IMR-90 (cell line): Measurements from ENCODE around the gene SPI1. TPM values are rescaled to one million over a fixed set of nuclear protein-coding genes. Genes with fewer than 3 reads are reported as not detected.

ENCODE experiments used
- ATAC-seq: fragments of 200-7000 bp; cut with Tn5 transposase; 2 replicates; pipeline ENCODE4 v1.9.1; 2020; ENCODE audit warnings: low read depth, mild to moderate bottlenecking, moderate library complexity
- BruUV-seq: library from RNA; stranded (reverse); fragments of 400-500 nt; replicated peaks from 2 replicates; lab custom pipeline; 2021; lab: Mats Ljungman, UMichigan
- CTCF ChIA-PET: fragments of 300-600 bp; formaldehyde crosslinking; extraction: SDS; loops from one replicate; lab custom pipeline; 2021; ENCODE audit warnings: antibody characterized with exemption; lab: Yijun Ruan, JAX
- POLR2A ChIA-PET: fragments of 300-600 bp; sonication (Branson Sonifier 250); formaldehyde crosslinking; loops from one replicate; lab custom pipeline; 2022; ENCODE audit warnings: antibody characterized with exemption; ENCODE audit not compliant: unreplicated experiment; lab: Charles Lee
- DNase-seq: peaks from one replicate; pipeline ENCODE4 v3.0.0; 2013
- H2AFZ ChIP-seq: replicated peaks from 2 replicates; pipeline ENCODE3; 2013; ENCODE audit warnings: low read length, mild to moderate bottlenecking; ENCODE audit not compliant: poor library complexity
- H2AK5ac ChIP-seq: 2 replicates; pipeline ENCODE4 v1.6.1; 2013; ENCODE audit warnings: low read depth, low read length, inconsistent platforms
- H2AK9ac ChIP-seq: replicated peaks from 2 replicates; pipeline ENCODE3; 2013; ENCODE audit warnings: mild to moderate bottlenecking, low read depth, low read length, moderate library complexity; ENCODE audit not compliant: poor library complexity
- H2BK120ac ChIP-seq: 2 replicates; pipeline ENCODE4 v1.6.1; 2013; ENCODE audit warnings: low read depth, low read length, inconsistent platforms
- H2BK15ac ChIP-seq: 3 replicates; pipeline ENCODE4 v1.6.1; 2013; ENCODE audit warnings: low read depth, low read length, inconsistent platforms
- H2BK20ac ChIP-seq: 2 replicates; pipeline ENCODE4 v1.6.1; 2013; ENCODE audit warnings: low read depth, mild to moderate bottlenecking, inconsistent platforms, low read length, moderate library complexity
- H2BK5ac ChIP-seq: 2 replicates; pipeline ENCODE4 v1.6.1; 2013; ENCODE audit warnings: mild to moderate bottlenecking, low read depth, low read length, inconsistent platforms; ENCODE audit not compliant: poor library complexity, severe bottlenecking
- H3K14ac ChIP-seq: replicated peaks from 2 replicates; pipeline ENCODE4 v1.6.1; 2013; ENCODE audit warnings: low read depth, low read length, inconsistent platforms
- H3K18ac ChIP-seq: 2 replicates; pipeline ENCODE4 v1.6.1; 2013; ENCODE audit warnings: low read depth, low read length, control low read depth
- H3K23ac ChIP-seq: 2 replicates; pipeline ENCODE4 v1.6.1; 2013; ENCODE audit warnings: low read depth, low read length, inconsistent platforms
- H3K27ac ChIP-seq: 2 replicates; pipeline ENCODE4 v1.5.1; 2013; ENCODE audit warnings: mild to moderate bottlenecking, control low read depth, low read length; ENCODE audit not compliant: insufficient read depth
- H3K27me3 ChIP-seq: 2 replicates; pipeline ENCODE4 v1.6.1; 2013; ENCODE audit warnings: low read length; ENCODE audit not compliant: control insufficient read depth, insufficient read depth
- H3K36me3 ChIP-seq: 2 replicates; pipeline ENCODE4 v1.6.1; 2013; ENCODE audit warnings: low read length, mixed read lengths; ENCODE audit not compliant: control insufficient read depth, insufficient read depth
- H3K4ac ChIP-seq: 2 replicates; pipeline ENCODE4 v1.6.1; 2013; ENCODE audit warnings: low read depth, low read length, inconsistent platforms
- H3K4me1 ChIP-seq: 2 replicates; pipeline ENCODE4 v1.6.1; 2013; ENCODE audit warnings: low read length, mixed read lengths; ENCODE audit not compliant: control insufficient read depth, insufficient read depth
- H3K4me2 ChIP-seq: 2 replicates; pipeline ENCODE4 v1.6.1; 2013; ENCODE audit warnings: low read depth, mild to moderate bottlenecking, control low read depth, low read length, moderate library complexity
- H3K4me3 ChIP-seq: 2 replicates; pipeline ENCODE4 v1.5.1; 2013; ENCODE audit warnings: low read depth, mild to moderate bottlenecking, control low read depth, low read length, moderate library complexity; ENCODE audit not compliant: insufficient read depth
- H3K56ac ChIP-seq: 2 replicates; pipeline ENCODE4 v1.6.1; 2013; ENCODE audit warnings: low read length, inconsistent platforms; ENCODE audit not compliant: insufficient read depth; ENCODE audit errors: extremely low read depth
- H3K79me1 ChIP-seq, 2 experiments: 2 replicates each; pipeline ENCODE4 v1.6.1; 2013; ENCODE audit warnings: low read length in 2 of 2, inconsistent platforms in 1 of 2, low read depth in 1 of 2
- H3K9ac ChIP-seq: 2 replicates; pipeline ENCODE4 v1.6.1; 2013; ENCODE audit warnings: low read depth, low read length, control low read depth
- H3K9me1 ChIP-seq: 2 replicates; pipeline ENCODE4 v1.6.1; 2013; ENCODE audit warnings: low read length, inconsistent platforms; ENCODE audit not compliant: insufficient read depth
- H3K9me3 ChIP-seq: 2 replicates; pipeline ENCODE4 v1.6.1; 2013; ENCODE audit warnings: low read length; ENCODE audit not compliant: control insufficient read depth, insufficient read depth
- H4K20me1 ChIP-seq: 2 replicates; pipeline ENCODE4 v1.6.1; 2013; ENCODE audit warnings: low read length, inconsistent platforms; ENCODE audit not compliant: insufficient read depth
- H4K5ac ChIP-seq: 2 replicates; pipeline ENCODE4 v1.6.1; 2013; ENCODE audit warnings: mild to moderate bottlenecking, low read depth, low read length, control low read depth
- H4K8ac ChIP-seq, 2 experiments: 2 replicates each; pipeline ENCODE4 v1.6.1; 2013; ENCODE audit warnings: low read depth in 2 of 2, low read length in 2 of 2, control low read depth in 1 of 2, inconsistent platforms in 1 of 2
- H4K91ac ChIP-seq: 2 replicates; pipeline ENCODE4 v1.6.1; 2013; ENCODE audit warnings: low read depth, low read length, inconsistent platforms; ENCODE audit not compliant: insufficient read depth
- BHLHE40 ChIP-seq: fragments of 150-350 bp; IDR thresholded peaks from 2 replicates; pipeline ENCODE4 v1.6.1; 2016; ENCODE audit warnings: mild to moderate bottlenecking, low read depth, low read length
- CHD1 ChIP-seq: IDR thresholded peaks from 2 replicates; pipeline ENCODE4 v1.6.1; 2012; ENCODE audit warnings: low read depth, low read length, improper control_type of control experiment
- FOS ChIP-seq: fragments of 150-350 bp; IDR thresholded peaks from 2 replicates; pipeline ENCODE4 v1.6.1; 2016; ENCODE audit warnings: low read depth, low read length
- MAFK ChIP-seq: IDR thresholded peaks from 2 replicates; pipeline ENCODE4 v1.6.1; 2012; ENCODE audit warnings: low read depth, low read length, improper control_type of control experiment
- MAZ ChIP-seq: IDR thresholded peaks from 2 replicates; pipeline ENCODE4 v1.6.1; 2012; ENCODE audit warnings: low read depth, mild to moderate bottlenecking, low read length, improper control_type of control experiment, moderate library complexity, borderline replicate concordance
- MXI1 ChIP-seq: IDR thresholded peaks from 2 replicates; pipeline ENCODE4 v1.6.1; 2012; ENCODE audit warnings: low read depth, mild to moderate bottlenecking, low read length, moderate library complexity, borderline replicate concordance
- NFE2L2 ChIP-seq: fragments of 150-350 bp; IDR thresholded peaks from 2 replicates; pipeline ENCODE4 v1.6.1; 2016; ENCODE audit warnings: low read depth, mild to moderate bottlenecking, low read length
- RAD21 ChIP-seq: IDR thresholded peaks from 2 replicates; pipeline ENCODE4 v1.6.1; 2012; ENCODE audit warnings: low read length, improper control_type of control experiment
- SMC3 ChIP-seq: fragments of 150-350 bp; IDR thresholded peaks from 2 replicates; pipeline ENCODE4 v1.6.1; 2016; ENCODE audit warnings: low read depth, mild to moderate bottlenecking, antibody characterized with exemption, low read length, moderate library complexity
- WGBS, 2 experiments: methylation state at CpG; one replicate each; pipeline versions ENCODE4 v1.1.5 to v1.1.7; 2013; ENCODE audit warnings: missing lambda C conversion rate in 2 of 2; ENCODE audit not compliant: insufficient read length in 1 of 2; ENCODE audit errors: extremely low coverage in 2 of 2; 5-methylcytosine and 5-hydroxymethylcytosine counted together
- dilution Hi-C: fragments of 300-500 bp; cut with HindIII; formaldehyde crosslinking; loops from one replicate; pipeline ENCODE4 v1.14.3; 2018; ENCODE audit warnings: low sequenced_read_pairs; ENCODE audit not compliant: unreplicated experiment
- in situ Hi-C: fragments of 300-500 bp; cut with MboI; formaldehyde crosslinking; loops from 3 replicates; pipeline ENCODE4 v1.14.3; 2019; ENCODE audit warnings: low sequenced_read_pairs, inconsistent platforms, mixed read lengths
- intact Hi-C: fragments of 100-400 bp; cut with micrococcal nuclease; formaldehyde crosslinking; loops from 2 replicates; pipeline ENCODE4 v1.10.0; 2022
- polyA plus RNA-seq, 3 experiments: library from polyadenylated mRNA; depleted of rRNA; stranded (reverse); fragments of >200 nt; gene quantifications; 2 replicates each; pipeline ENCODE4 v1.2.3, GENCODE V29; 2012; ENCODE audit warnings: low replicate concordance in 1 of 3
- total RNA-seq: library from RNA; depleted of rRNA; stranded (reverse); fragments of >200 nt; gene quantifications from 2 replicates; pipeline ENCODE4 v1.2.3, GENCODE V29; 2012
- TF ChIP-seq, protein P1 (sequence below): conservative IDR thresholded peaks from 2 replicates; pipeline ENCODE4 v1.5.1; 2012; ENCODE audit warnings: mild to moderate bottlenecking, low read depth, low read length, improper control_type of control experiment
- TF ChIP-seq, protein P2 (sequence below): fragments of 150-350 bp; IDR thresholded peaks from 2 replicates; pipeline ENCODE4 v1.6.1; 2016; ENCODE audit warnings: low read depth, mild to moderate bottlenecking, low read length, moderate library complexity, borderline replicate concordance
- TF ChIP-seq, protein P3 (sequence below): fragments of 150-350 bp; IDR thresholded peaks from 2 replicates; pipeline ENCODE4 v1.6.1; 2017; ENCODE audit warnings: mild to moderate bottlenecking, antibody characterized with exemption, low read length, low read depth

Gene SPI1
- total and polyA plus RNA-seq, 2 of the 4 experiments (the other 2 are of a cell fraction) = not detected

DNA sequence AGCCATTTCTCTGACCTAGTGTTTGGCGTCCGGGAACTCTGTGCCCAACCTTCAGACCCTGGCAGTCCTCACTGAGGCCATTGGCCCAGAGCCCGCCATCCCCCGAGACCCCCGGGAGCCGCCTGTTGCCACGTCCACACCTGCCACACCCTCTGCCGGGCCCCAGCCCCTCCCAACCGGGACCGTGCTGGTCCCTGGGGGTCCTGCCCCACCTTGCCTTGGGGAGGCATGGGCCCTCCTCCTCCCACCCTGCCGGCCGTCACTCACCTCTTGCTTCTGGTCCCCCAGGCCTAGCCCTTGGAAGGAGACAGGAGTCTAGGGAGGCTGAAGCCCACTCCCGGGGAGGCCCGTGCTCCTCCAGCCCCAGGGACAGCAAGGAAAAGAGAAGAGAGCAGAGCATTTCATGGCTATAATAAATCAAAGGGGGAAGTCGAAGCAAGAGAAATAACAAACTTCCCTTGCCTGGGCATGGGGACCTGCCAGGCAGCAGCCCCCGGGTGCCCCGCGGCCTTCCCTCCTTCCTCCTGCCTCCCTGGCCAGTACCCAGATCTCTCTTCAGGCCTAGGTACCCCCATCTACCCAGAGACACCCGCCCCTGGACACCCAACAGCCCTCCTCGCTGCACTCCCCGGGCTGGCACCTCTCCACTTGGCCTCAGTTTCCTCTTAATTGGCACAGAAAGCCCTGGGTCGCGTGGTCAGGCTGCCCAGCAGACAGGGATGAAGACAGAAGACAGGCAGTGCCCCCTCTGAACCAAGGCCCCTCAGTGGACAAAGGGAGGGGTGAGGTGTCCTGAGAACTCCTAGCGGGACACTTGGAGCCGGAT is 17.1 kb upstream of the SPI1 start:
- Histone ChIP-seq H3K56ac (no peak overlapping the region), H3K4ac (no peak overlapping the region), H3K18ac (no peak overlapping the region), H3K27ac (no peak overlapping the region), H3K9me3 (no peaks in the 10 kb centered on the region), H3K9ac (no peak overlapping the region), H2BK15ac (no peak overlapping the region), H2AK9ac (peak overlapping the region; percentile 55), H4K20me1 (no peaks in the 10 kb centered on the region), H3K4me1 (peaks cover 15% of the 10 kb centered on the region), H2BK5ac (no peak overlapping the region), H2BK120ac (no peak overlapping the region), H4K8ac (no peak overlapping the region), H3K4me2 (no peak overlapping the region), H3K23ac (no peak overlapping the region), H3K14ac (no peak overlapping the region), H4K5ac (no peak overlapping the region), H3K4me3 (no peak overlapping the region), H3K36me3 (no peaks in the 10 kb centered on the region), H4K91ac (no peak overlapping the region), H3K27me3 (no peaks in the 10 kb centered on the region), H2AK5ac (no peak overlapping the region), H2BK20ac (no peak overlapping the region), H2AFZ (peak overlapping the region; percentile 58), H3K79me1 (no peaks in the 10 kb centered on the region), H3K9me1 (peaks cover 6% of the 10 kb centered on the region)
- dilution Hi-C loops (no loop called here), in situ Hi-C loops (no loop called here), intact Hi-C loops (no loop called here)
- TF ChIP-seq, protein P1, sequence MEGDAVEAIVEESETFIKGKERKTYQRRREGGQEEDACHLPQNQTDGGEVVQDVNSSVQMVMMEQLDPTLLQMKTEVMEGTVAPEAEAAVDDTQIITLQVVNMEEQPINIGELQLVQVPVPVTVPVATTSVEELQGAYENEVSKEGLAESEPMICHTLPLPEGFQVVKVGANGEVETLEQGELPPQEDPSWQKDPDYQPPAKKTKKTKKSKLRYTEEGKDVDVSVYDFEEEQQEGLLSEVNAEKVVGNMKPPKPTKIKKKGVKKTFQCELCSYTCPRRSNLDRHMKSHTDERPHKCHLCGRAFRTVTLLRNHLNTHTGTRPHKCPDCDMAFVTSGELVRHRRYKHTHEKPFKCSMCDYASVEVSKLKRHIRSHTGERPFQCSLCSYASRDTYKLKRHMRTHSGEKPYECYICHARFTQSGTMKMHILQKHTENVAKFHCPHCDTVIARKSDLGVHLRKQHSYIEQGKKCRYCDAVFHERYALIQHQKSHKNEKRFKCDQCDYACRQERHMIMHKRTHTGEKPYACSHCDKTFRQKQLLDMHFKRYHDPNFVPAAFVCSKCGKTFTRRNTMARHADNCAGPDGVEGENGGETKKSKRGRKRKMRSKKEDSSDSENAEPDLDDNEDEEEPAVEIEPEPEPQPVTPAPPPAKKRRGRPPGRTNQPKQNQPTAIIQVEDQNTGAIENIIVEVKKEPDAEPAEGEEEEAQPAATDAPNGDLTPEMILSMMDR = no peak
- TF ChIP-seq MAZ (no peak), MAFK (no peak), NFE2L2 (no peak), SMC3 (no peak), BHLHE40 (no peak), RAD21 (no peak), FOS (no peak), MXI1 (no peak), CHD1 (no peak)
- TF ChIP-seq, protein P2, sequence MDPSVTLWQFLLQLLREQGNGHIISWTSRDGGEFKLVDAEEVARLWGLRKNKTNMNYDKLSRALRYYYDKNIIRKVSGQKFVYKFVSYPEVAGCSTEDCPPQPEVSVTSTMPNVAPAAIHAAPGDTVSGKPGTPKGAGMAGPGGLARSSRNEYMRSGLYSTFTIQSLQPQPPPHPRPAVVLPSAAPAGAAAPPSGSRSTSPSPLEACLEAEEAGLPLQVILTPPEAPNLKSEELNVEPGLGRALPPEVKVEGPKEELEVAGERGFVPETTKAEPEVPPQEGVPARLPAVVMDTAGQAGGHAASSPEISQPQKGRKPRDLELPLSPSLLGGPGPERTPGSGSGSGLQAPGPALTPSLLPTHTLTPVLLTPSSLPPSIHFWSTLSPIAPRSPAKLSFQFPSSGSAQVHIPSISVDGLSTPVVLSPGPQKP = no peak
- TF ChIP-seq, protein P3, sequence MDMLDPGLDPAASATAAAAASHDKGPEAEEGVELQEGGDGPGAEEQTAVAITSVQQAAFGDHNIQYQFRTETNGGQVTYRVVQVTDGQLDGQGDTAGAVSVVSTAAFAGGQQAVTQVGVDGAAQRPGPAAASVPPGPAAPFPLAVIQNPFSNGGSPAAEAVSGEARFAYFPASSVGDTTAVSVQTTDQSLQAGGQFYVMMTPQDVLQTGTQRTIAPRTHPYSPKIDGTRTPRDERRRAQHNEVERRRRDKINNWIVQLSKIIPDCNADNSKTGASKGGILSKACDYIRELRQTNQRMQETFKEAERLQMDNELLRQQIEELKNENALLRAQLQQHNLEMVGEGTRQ = no peak
- ChIA-PET CTCF (no interaction called here), POLR2A (no interaction called here)
- 95% methylated on average over 10 of the region's 25 CpGs; no CpG with 5 or more reads in 1 of the 2 experiments for WGBS, 2 experiments
- no peak for DNase-seq
- no peak for ATAC-seq
- BruUV-seq = no TSS peak
